ENCODE measurements around the gene WBP1.
A peak's percentile ranks its signal among the peaks of the same experiment; 100 is the strongest.

Gene WBP1

DNA sequence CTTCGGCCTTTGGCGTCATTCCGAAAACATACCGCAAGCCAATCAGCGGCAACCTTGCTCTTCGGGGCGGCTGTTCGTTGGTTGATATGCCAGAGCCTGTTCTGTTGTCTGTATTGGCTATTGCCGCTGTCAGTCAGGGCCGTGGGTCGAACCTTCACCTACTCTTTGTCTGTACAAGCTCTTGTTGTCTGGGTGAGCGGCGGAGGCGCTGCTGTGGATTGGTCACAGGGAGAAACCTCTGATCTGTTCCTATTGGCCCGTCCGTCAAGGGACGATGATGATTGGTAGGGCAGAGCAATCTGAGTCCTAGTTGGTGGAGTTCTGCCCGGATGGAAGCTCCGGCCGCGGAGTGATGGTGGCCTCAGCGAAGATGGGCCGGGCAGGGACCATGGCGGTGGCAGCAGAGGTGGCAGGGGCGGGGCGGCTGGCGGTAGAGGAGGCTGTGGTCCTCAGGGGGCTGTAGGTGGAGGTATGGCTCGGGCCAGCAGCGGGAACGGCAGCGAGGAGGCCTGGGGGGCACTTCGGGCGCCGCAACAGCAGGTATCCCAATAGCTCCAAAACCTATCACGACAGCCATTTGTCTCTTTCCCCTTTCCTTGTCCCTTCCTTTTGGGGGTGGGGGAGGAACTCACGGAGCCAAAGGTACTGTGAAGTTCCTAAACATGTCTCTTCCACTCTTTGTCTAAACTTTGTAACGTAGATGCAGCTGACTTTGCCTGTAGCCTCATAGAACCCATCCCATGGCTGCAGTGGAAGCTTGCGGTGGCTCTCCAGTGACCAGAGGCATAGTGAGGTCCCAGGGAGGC lies at the start of gene WBP1:
Gene WBP1 (plus strand): TSS at position 307 of the 806 bp plus-strand sequence. CDS start 165 bp downstream, at position 472.
- DNase-seq (ENCODE audit: insufficient read length, low spot score), result peak; percentile 84
- TF ChIP-seq, protein P1, sequence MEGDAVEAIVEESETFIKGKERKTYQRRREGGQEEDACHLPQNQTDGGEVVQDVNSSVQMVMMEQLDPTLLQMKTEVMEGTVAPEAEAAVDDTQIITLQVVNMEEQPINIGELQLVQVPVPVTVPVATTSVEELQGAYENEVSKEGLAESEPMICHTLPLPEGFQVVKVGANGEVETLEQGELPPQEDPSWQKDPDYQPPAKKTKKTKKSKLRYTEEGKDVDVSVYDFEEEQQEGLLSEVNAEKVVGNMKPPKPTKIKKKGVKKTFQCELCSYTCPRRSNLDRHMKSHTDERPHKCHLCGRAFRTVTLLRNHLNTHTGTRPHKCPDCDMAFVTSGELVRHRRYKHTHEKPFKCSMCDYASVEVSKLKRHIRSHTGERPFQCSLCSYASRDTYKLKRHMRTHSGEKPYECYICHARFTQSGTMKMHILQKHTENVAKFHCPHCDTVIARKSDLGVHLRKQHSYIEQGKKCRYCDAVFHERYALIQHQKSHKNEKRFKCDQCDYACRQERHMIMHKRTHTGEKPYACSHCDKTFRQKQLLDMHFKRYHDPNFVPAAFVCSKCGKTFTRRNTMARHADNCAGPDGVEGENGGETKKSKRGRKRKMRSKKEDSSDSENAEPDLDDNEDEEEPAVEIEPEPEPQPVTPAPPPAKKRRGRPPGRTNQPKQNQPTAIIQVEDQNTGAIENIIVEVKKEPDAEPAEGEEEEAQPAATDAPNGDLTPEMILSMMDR (IDR thresholded peaks at IDR 0.05; ENCODE audit: insufficient read depth, missing control alignments), result no peak
- peak; percentile 35 for FAIRE-seq

DNA sequence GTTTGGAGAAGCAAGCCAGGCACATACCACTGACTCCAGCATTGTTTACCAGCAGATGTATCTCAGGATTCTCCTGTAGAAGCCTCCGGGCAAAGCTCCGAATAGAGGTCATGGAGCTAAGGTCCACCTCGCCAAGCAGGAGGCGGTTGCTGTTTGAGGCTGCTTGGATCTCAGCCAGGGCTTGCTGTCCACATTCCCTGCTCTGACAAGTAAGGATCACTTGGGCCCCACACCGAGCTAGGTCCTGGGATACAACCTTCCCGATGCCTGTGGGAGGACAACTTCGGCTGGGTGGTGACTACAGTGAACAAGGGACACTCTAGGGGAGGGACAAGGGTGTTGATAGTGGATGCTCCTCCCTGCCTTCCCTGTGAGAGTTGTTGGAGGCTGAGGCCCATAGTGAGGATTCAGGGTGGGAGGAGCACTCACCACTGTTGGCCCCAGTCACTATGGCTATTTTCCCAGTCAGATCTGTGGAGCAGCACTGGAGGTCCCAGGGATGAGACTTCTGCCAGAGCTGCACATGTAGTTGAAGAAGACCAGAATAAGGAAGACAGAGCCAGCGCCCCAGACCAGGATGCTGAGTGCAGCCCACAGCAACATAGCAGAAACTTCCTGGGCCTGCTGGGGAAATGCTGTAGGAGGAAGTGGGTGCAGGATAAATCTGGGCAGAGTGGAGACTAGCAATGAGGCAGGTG lies 45.1 kb upstream of the WBP1 start:
- FAIRE-seq (no peak), DNase-seq (ENCODE audit: insufficient read length, low spot score) (no peak)
- TF ChIP-seq, protein P1 (IDR thresholded peaks at IDR 0.05; ENCODE audit: insufficient read depth, missing control alignments), result no peak

DNA sequence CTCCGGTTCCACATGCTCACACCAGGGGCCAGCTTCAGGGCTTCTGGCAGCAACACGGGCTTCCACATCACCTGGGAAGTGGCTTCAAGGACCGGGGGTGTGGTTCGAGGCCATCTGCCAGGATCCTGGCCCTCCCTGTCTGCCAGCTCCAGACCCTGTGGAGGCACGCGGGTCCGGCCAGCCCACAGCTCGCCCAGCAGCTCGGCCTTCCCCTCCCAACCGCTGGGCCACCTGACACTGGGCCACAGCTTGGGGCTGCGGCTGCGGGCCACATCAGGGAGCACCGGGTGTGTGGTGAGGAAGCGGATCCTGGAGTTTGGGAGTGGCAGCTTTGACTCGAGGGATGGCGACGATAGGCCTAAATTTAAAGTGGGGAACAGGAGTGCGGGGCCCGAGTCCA lies 43.8 kb upstream of the WBP1 start:
- no peak for FAIRE-seq
- peak; percentile 15 for DNase-seq (ENCODE audit: insufficient read length, low spot score)
- TF ChIP-seq, protein P1 (IDR thresholded peaks at IDR 0.05; ENCODE audit: insufficient read depth, missing control alignments), result no peak

DNA sequence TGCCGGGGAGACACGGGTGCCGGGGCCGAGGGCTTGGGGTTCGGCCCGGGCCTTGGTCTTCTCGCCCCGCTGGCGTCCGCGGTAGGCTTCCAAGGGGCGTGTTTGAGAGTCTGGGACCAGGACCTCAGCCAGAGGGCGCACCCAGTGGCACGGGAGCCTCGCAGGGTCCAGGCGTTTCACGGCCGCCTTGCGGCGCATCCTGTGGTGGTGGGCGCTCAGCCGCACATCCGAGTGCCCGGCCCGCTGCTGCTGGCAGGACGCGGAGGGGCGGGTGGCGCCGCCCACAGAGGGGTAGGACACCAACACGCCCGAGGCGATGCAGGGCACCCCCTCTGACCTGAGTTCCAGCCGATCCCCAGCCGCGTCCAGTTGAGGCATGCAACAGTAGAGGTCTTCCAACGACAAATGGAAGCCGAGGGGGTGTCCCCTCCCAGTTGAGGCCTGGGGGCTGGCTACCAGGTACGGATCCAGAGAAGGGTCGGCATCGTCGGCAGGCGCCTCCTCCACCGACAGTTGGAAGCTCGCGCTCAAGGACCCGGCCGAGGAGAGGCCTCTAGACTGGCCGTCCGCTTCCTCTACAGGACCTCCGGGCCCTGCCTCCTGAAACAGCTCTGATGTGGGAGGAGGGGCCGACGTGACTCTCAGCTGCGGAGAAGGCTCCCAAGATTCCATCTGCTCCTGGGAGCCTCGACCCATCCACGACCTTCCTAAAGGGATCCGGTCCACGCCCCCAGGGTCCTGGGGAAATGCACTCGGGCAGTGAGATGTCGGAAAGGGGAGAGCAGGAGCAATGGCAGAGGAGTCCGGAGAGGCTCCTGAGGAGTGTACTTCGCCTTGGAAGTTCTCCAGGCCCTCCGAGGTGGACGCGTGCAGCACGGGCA lies 43.1 kb upstream of the WBP1 start:
- TF ChIP-seq, protein P1 (IDR thresholded peaks at IDR 0.05; ENCODE audit: insufficient read depth, missing control alignments), result no peak
- no peak for FAIRE-seq
- peak; percentile 15 for DNase-seq (ENCODE audit: insufficient read length, low spot score)

DNA sequence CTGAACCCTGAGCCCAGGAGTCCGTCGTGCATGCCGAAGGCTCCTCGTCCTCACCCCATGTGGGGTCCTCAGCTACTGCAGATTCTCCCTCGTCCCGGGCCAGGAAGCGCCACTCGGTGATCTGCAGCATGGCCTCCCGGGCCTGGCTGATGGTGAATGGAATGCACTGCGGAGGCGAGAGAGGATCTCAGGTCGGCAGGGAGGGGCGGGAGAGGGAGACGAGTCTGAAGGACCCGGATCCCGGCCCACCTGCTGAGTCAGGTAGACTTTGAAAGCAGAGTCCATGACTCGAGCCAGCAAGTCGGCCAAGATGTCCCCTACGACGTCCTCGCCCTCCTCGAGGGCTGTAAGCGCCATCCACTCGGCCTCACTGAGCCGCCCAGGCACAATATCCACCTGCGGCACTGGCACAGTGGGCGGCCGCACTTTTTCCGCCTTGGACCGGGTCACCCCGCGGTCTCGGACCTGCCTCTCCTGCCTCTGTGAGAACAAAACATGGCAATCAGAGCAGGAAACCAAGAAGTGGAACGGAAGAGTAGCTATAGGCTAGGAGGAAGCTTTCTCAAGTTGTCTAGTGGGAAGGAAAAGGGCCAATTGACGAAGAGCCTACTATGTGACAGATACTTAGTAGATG lies 42.4 kb upstream of the WBP1 start:
- FAIRE-seq (no peak), DNase-seq (ENCODE audit: insufficient read length, low spot score) (peak; percentile 1)
- TF ChIP-seq, protein P1 (IDR thresholded peaks at IDR 0.05; ENCODE audit: insufficient read depth, missing control alignments), result no peak

DNA sequence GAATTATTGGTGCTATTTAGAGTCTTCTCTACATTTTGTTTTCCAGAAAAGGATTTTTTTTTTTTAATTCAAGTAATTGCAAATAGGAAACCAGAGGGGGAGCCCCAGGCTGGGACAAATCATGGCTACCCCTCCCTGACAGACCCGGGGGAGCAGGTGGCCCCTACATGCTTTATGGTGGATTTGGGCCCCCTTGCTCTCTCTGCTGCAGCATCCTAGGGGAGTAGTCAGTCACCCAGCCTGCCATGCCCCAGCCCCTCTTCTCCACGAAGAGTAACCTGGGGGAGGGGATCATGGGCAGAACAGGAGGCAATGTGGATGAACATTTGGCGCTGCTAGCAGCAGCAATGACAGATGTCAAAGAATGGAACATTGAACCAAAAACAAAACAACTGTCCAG lies 41.5 kb upstream of the WBP1 start:
- DNase-seq (ENCODE audit: insufficient read length, low spot score) (peak; percentile 14), FAIRE-seq (no peak)
- TF ChIP-seq, protein P1 (IDR thresholded peaks at IDR 0.05; ENCODE audit: insufficient read depth, missing control alignments), result no peak
